Heart left ventricle (tissue), 13 donors: Measurements from ENCODE around the gene MED27.

Source experiments
- CTCF ChIP-seq, 12 donors: fragments of 200-600 bp; sonication (generic) in 4 of 12; IDR thresholded peaks; one replicate each; pipeline versions ENCODE4 v1.5.0 to v1.8.0; 2018 to 2022; ENCODE audit warnings: antibody characterized with exemption in 12 of 12, mild to moderate bottlenecking in 5 of 12
- POLR2A ChIP-seq, 2 donors: fragments of 450-650 bp; IDR thresholded peaks; one replicate each; pipeline ENCODE4 v1.6.1; 2017; ENCODE audit warnings: antibody characterized with exemption in 2 of 2, mild to moderate bottlenecking in 2 of 2, moderate library complexity in 2 of 2
- donor health status: ischemic (EF 13 %, LVEDD 7.1; RV severe dilation, severe dysfunction).
- donor health status: DM: no; HTN: yes; CAD: no.
- donor health status: DM: no; HTN: no; CAD: no.
- donor health status: ischemic (EF 25% LVEDD 6.9; RV normal size, moderate dysfunction).
- donor health status: ischemic (EF 25% LVEDD 5.7; RV mildly dilated, moderate dysfunction).
- donor health status: ischemic (EF 35%, LVEDD 5.7; RV mildly dilated, moderate dysfunction).
- donor health status: nonischemic (EF 11% LVEDD 7.7; RV severe dilation, severe dysfunction).
- donor health status: DM: yes; HTN: yes; CAD: no.
- donor health status: PGD.
- donor health status: ischemic (EF 29% LVEDD 5.4; RV normal size, mild dysfunction).
- donor health status: nonischemic (EF 23%, LVEDD 6.1; RV moderate dilation, normal function).

- TF ChIP-seq CTCF (IDR thresholded peaks at IDR 0.05) (no peak), POLR2A (IDR thresholded peaks at IDR 0.05) (no peak)
These were observed 23.9 kb downstream of the MED27 start for GRCh38 chr9:132055756-132056155.
